Activated CD4-positive, alpha-beta T cell treated with anti-CD3 and anti-CD28 coated beads for 36 hours (primary cell): Measurements from ENCODE around the gene RAD51B. TPM values are rescaled to one million over a fixed set of nuclear protein-coding genes. Genes with fewer than 3 reads are reported as not detected.
"Not testable (repeated sequence)": the region's sequence is repeated elsewhere in the genome, so short reads cannot be mapped to it uniquely, and the experiment has no call there.

Experiments used
- ATAC-seq: fragments of 200-7000 bp; cut with Tn5 transposase; one replicate; pipeline ENCODE4 v1.10.0; 2021; ENCODE audit warnings: mild to moderate bottlenecking, moderate library complexity
- CTCF ChIA-PET: fragments of 350-600 bp; sonication (Branson Sonifier 250); formaldehyde crosslinking; loops from one replicate; lab custom pipeline; 2021; ENCODE audit warnings: antibody characterized with exemption; lab: Charles Lee
- POLR2A ChIA-PET: fragments of 350-600 bp; sonication (Branson Sonifier 250); formaldehyde crosslinking; loops from one replicate; lab custom pipeline; 2021; ENCODE audit warnings: antibody characterized with exemption, inconsistent platforms; lab: Charles Lee
- DNase-seq: peaks from one replicate; pipeline ENCODE4 v3.0.0-alpha.2; 2020
- H3K27ac Mint-ChIP-seq: one replicate; pipeline ENCODE4 v1.8.0; 2021; ENCODE audit warnings: mixed read lengths
- H3K27me3 Mint-ChIP-seq: one replicate; pipeline ENCODE4 v1.8.0; 2021; ENCODE audit warnings: mixed read lengths
- H3K36me3 Mint-ChIP-seq: one replicate; pipeline ENCODE4 v1.8.0; 2021; ENCODE audit warnings: low read depth, mixed read lengths
- H3K4me1 Mint-ChIP-seq: one replicate; pipeline ENCODE4 v1.8.0; 2021; ENCODE audit warnings: mixed read lengths
- H3K4me3 Mint-ChIP-seq: one replicate; pipeline ENCODE4 v1.8.0; 2021; ENCODE audit warnings: mild to moderate bottlenecking, moderate library complexity, mixed read lengths
- H3K9me3 Mint-ChIP-seq: one replicate; pipeline ENCODE4 v1.8.0; 2021; ENCODE audit warnings: low read depth, mixed read lengths
- intact Hi-C, 2 experiments: fragments of 100-400 bp; cut with DNase I in 1 of 2; cut with micrococcal nuclease in 1 of 2; formaldehyde crosslinking; loops; one replicate each; pipeline versions ENCODE4 v1.14.2 to v1.15.1; 2022 to 2024; cut with DNase I, micrococcal nuclease
- total RNA-seq, 2 experiments: library from RNA; stranded (reverse); gene quantifications; one replicate each; pipeline ENCODE4 v1.2.3, GENCODE V29; 2021

Gene RAD51B
- total RNA-seq, 2 experiments from 2014 or later, result 26.4 to 39.9 TPM

- H3K27ac Mint-ChIP-seq, H3K4me3 Mint-ChIP-seq, intact Hi-C loops, ATAC-seq, H3K36me3 Mint-ChIP-seq, CTCF ChIA-PET, POLR2A ChIA-PET, H3K4me1 Mint-ChIP-seq, DNase-seq, H3K27me3 Mint-ChIP-seq: not testable (repeated sequence)
- H3K9me3 Mint-ChIP-seq, result peaks cover 15% of the 10 kb centered on the region
Measured at GRCh38 chr14:68031011-68031410, 211.4 kb downstream of the RAD51B start.

- intact Hi-C loops, result no loop called here
- peaks cover 15% of the 10 kb centered on the region for H3K9me3 Mint-ChIP-seq
- DNase-seq (no peak), ATAC-seq (no peak)
- no peak overlapping the region for H3K4me3 Mint-ChIP-seq
- H3K36me3 Mint-ChIP-seq, result peaks cover 8% of the 10 kb centered on the region
- H3K27me3 Mint-ChIP-seq, result no peaks in the 10 kb centered on the region
- POLR2A ChIA-PET, result no interaction called here
- no peaks in the 10 kb centered on the region for H3K4me1 Mint-ChIP-seq
- CTCF ChIA-PET, result no interaction called here
- H3K27ac Mint-ChIP-seq, result no peak overlapping the region
Measured at GRCh38 chr14:68032154-68032553, 212.6 kb downstream of the RAD51B start.

- H3K27ac Mint-ChIP-seq, result no peak overlapping the region
- ChIA-PET CTCF (interaction anchor here (0.6 kb wide), 1 partner anchor 812 kb away, joined by 3 read pairs; no protein-coding TSS in a partner anchor), POLR2A (no interaction called here)
- H3K4me1 Mint-ChIP-seq, result no peaks in the 10 kb centered on the region
- no peak overlapping the region for H3K4me3 Mint-ChIP-seq
- intact Hi-C loops, result no loop called here
- H3K9me3 Mint-ChIP-seq, result peaks cover 15% of the 10 kb centered on the region
- peaks cover 8% of the 10 kb centered on the region for H3K36me3 Mint-ChIP-seq
- no peaks in the 10 kb centered on the region for H3K27me3 Mint-ChIP-seq
- no peak for DNase-seq
- no peak for ATAC-seq
Measured at GRCh38 chr14:68033336-68033932, 213.9 kb downstream of the RAD51B start.

GRCh38 chr14:68034896-68035295 lies 215.3 kb downstream of the RAD51B start:
- Mint-ChIP-seq H3K36me3 (peaks cover 8% of the 10 kb centered on the region), H3K9me3 (peaks cover 8% of the 10 kb centered on the region), H3K4me3 (no peak overlapping the region), H3K27ac (no peak overlapping the region), H3K27me3 (no peaks in the 10 kb centered on the region), H3K4me1 (peaks cover 3% of the 10 kb centered on the region)
- ChIA-PET POLR2A (no interaction called here), CTCF (no interaction called here)
- intact Hi-C loops, result no loop called here
- DNase-seq, result no peak
- no peak for ATAC-seq

- Mint-ChIP-seq H3K27ac (no peak overlapping the region), H3K4me3 (no peak overlapping the region), H3K27me3 (no peaks in the 10 kb centered on the region), H3K9me3 (peaks cover 1% of the 10 kb centered on the region), H3K4me1 (peaks cover 3% of the 10 kb centered on the region), H3K36me3 (peaks cover 4% of the 10 kb centered on the region)
- ATAC-seq (no peak), DNase-seq (no peak)
- intact Hi-C loops, result no loop called here
- ChIA-PET POLR2A (no interaction called here), CTCF (no interaction called here)
Measured at GRCh38 chr14:68036202-68036601, 216.6 kb downstream of the RAD51B start.

- Mint-ChIP-seq H3K36me3 (no peaks in the 10 kb centered on the region), H3K4me1 (peaks cover 3% of the 10 kb centered on the region), H3K27me3 (no peaks in the 10 kb centered on the region), H3K9me3 (no peaks in the 10 kb centered on the region), H3K27ac (no peak overlapping the region), H3K4me3 (no peak overlapping the region)
- ATAC-seq (peak; percentile 47), DNase-seq (no peak)
- ChIA-PET CTCF (interaction anchor here (0.8 to 1.1 kb wide), 3 partner anchors 18 to 96 kb away, joined by 3 to 4 read pairs (median 3); no protein-coding TSS in a partner anchor), POLR2A (no interaction called here)
- intact Hi-C loops, result no loop called here
Measured at GRCh38 chr14:68039593-68039992, 220.0 kb downstream of the RAD51B start.

- Mint-ChIP-seq H3K4me1 (peaks cover 3% of the 10 kb centered on the region), H3K4me3 (no peak overlapping the region), H3K27ac (no peak overlapping the region), H3K9me3 (no peaks in the 10 kb centered on the region), H3K27me3 (no peaks in the 10 kb centered on the region), H3K36me3 (no peaks in the 10 kb centered on the region)
- CTCF ChIA-PET, result interaction anchor here (0.8 to 1.1 kb wide), 3 partner anchors 19 to 107 kb away, joined by 3 to 4 read pairs (median 3); no protein-coding TSS in a partner anchor
- POLR2A ChIA-PET, result no interaction called here
- intact Hi-C loops, result no loop called here
- DNase-seq (no peak), ATAC-seq (no peak)
Measured at GRCh38 chr14:68040633-68041369, 221.2 kb downstream of the RAD51B start.

- Mint-ChIP-seq H3K4me3 (no peak overlapping the region), H3K27me3 (no peaks in the 10 kb centered on the region), H3K36me3 (no peaks in the 10 kb centered on the region), H3K9me3 (no peaks in the 10 kb centered on the region), H3K27ac (no peak overlapping the region), H3K4me1 (peaks cover 3% of the 10 kb centered on the region)
- intact Hi-C loops, result no loop called here
- DNase-seq (no peak), ATAC-seq (no peak)
- POLR2A ChIA-PET, result interaction anchor here (0.6 kb wide), 1 partner anchor 267 kb away, joined by 3 read pairs; no protein-coding TSS in a partner anchor
- CTCF ChIA-PET, result no interaction called here
Measured at GRCh38 chr14:68041876-68042354, 222.3 kb downstream of the RAD51B start.

GRCh38 chr14:68042586-68043210 lies 223.1 kb downstream of the RAD51B start:
- intact Hi-C loops, result no loop called here
- DNase-seq (no peak), ATAC-seq (no peak)
- no peaks in the 10 kb centered on the region for H3K36me3 Mint-ChIP-seq
- H3K27ac Mint-ChIP-seq, result no peak overlapping the region
- no peak overlapping the region for H3K4me3 Mint-ChIP-seq
- H3K4me1 Mint-ChIP-seq, result peaks cover 3% of the 10 kb centered on the region
- POLR2A ChIA-PET, result no interaction called here
- no peaks in the 10 kb centered on the region for H3K9me3 Mint-ChIP-seq
- H3K27me3 Mint-ChIP-seq, result no peaks in the 10 kb centered on the region
- CTCF ChIA-PET, result no interaction called here

GRCh38 chr14:68043752-68044151 lies 224.2 kb downstream of the RAD51B start:
- Mint-ChIP-seq H3K9me3 (no peaks in the 10 kb centered on the region), H3K36me3 (peaks cover 1% of the 10 kb centered on the region), H3K27me3 (no peaks in the 10 kb centered on the region), H3K4me3 (no peak overlapping the region), H3K27ac (no peak overlapping the region), H3K4me1 (peaks cover 3% of the 10 kb centered on the region)
- CTCF ChIA-PET, result no interaction called here
- intact Hi-C loops, result no loop called here
- POLR2A ChIA-PET, result no interaction called here
- ATAC-seq (no peak), DNase-seq (no peak)

GRCh38 chr14:68047906-68048305 lies 228.3 kb downstream of the RAD51B start:
- H3K36me3 Mint-ChIP-seq, result peaks cover 1% of the 10 kb centered on the region
- no peak for ATAC-seq
- ChIA-PET CTCF (no interaction called here), POLR2A (no interaction called here)
- intact Hi-C loops, result no loop called here
- H3K4me1 Mint-ChIP-seq, result no peaks in the 10 kb centered on the region
- no peak overlapping the region for H3K4me3 Mint-ChIP-seq
- DNase-seq, result no peak
- no peaks in the 10 kb centered on the region for H3K27me3 Mint-ChIP-seq
- no peak overlapping the region for H3K27ac Mint-ChIP-seq
- H3K9me3 Mint-ChIP-seq, result no peaks in the 10 kb centered on the region
